ENCODE results near the gene IL22RA1.
A peak's percentile ranks its signal among the peaks of the same experiment; 100 is the strongest.

IL22RA1 gene

DNA sequence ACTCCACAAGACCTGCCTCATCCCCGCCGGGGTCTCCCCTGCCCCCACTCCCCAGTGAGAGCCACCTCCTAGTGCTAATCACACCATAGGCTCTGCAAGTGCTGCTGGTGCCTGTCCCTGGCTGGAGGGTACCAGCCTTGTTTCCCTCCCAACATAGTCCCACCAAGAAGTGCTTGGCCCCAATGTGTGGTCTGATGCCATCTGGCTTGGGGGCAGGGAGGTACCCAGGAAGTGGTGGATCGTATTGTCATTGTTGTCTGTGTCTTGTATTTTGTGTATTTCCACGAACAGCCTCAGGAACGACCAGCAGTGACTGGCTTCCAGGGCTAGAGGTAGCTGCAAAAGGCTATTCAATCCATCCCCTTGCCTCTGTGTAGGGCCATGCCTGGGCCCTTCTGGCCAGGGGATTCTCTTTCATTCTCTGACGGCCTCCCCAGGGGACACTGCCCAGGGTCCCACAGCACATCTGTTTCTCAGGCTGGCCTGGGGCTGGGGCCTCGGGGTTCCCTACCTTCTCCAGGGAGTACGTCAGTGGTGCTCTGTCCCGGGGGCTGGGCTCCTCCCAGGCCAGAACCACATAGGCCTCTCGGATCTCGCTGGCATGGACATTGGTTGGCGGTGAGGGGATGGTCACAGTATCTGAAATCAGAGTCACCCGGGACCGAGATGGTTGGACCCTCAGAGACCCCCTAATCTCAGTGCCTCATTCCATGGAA, 53.8 kb downstream of the IL22RA1 start:
- H3K4me3 ChIP-seq (ENCODE audit: low read length) = no peak overlapping the region
- peak; percentile 47 for DNase-seq (ENCODE audit: low read depth, low spot score)

DNA sequence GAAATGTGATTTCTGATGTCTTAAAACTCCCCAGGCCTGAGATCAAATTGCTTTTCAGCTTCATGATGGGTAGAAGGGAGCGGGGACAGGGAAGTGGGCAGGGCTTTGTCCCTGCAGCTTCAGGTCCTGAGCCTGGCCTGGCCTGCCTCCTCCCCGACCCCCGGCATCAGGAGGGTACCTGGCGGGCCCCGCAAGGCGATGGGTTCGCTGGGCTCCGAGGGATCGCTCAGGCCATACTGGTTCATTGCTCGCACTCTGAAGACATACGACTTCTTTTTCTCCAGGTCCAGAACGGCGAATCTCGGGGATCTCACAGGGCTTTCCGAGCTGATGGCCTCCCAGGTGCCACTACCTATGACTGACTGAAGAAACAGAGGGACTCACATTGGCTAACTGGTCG, 56.5 kb downstream of the IL22RA1 start:
- DNase-seq (ENCODE audit: low read depth, low spot score) = no peak
- no peak overlapping the region for H3K4me3 ChIP-seq (ENCODE audit: low read length)

DNA sequence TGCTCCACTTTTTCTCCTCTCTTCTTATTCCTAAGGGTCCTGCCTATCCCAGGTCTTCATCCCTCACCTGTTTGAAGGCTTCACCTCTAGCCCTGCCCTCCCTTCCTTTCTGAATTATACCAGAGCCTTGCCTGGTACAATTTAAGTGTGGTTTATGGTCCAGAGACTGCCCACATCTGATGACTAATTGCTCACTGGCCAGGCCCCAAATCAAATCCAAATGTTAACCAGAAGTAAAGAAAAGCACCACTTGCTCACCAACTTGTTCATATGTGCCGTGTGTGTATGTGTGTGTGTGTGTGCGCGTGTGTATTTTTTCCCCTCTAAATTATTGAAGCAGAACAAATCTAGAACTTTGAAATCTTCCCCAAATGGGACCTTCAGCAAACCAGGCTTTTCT, 57.4 kb downstream of the IL22RA1 start:
- DNase-seq (ENCODE audit: low read depth, low spot score) = no peak
- H3K4me3 ChIP-seq (ENCODE audit: low read length) = no peak overlapping the region

DNA sequence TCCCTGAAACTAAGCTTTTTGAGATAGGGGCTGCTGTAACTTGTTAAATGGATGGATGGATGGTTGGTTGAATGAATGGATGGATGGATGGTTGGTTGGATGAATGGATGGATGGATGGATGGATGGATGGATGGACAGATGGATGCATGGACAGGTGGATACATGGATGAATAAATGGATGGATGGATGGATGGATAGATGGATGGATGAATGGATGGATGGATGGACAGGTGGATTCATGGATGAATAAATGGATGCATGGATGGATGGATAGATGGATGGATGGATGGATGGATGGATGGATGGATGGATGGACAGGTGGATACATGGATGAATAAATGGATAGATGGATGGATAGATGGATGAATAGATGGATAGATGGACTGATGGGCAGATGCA, 57.9 kb downstream of the IL22RA1 start:
- no peak for DNase-seq (ENCODE audit: low read depth, low spot score)
- no peak overlapping the region for H3K4me3 ChIP-seq (ENCODE audit: low read length)

DNA sequence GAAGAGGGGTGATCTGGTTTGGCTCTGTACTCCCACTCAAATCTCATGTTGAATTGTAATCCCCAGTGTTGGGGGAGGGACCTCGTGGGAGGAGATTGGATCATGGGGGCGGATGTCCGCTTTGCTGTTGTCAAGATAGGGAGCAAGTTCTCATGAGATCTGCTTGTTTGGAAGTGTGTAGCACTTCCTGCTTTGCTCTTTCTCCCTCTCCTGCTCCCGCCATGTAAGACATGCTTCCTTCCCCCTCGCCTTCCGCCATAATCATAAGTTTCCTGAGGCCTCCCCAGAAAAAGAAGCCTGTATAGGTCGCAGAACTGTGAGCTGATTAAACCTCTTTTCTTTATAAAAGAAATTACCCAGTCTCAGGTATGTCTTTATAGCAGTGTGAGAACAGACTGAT, 58.9 kb downstream of the IL22RA1 start:
- no peak for DNase-seq (ENCODE audit: low read depth, low spot score)
- no peak overlapping the region for H3K4me3 ChIP-seq (ENCODE audit: low read length)

DNA sequence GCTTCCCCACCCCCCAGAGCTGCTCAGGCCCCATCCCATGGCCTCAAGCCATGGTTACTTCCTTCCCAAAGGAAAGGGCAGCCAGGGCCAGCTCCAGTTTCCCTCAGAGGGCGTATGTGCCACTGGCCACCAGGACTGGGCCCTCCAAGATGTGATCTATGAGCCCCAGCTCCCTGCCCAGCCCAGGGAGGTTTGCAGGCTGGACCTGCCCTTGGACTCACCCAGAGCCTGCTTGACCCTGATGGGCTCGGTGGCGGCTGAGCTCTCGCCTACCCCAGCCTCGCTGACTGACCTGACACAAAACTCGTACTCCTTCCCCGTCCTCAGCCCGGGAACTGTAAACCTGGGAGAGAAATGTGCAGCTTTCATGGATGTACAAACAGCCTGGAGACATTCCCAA, 60.6 kb downstream of the IL22RA1 start:
- no peak overlapping the region for H3K4me3 ChIP-seq (ENCODE audit: low read length)
- DNase-seq (ENCODE audit: low read depth, low spot score) = no peak

DNA sequence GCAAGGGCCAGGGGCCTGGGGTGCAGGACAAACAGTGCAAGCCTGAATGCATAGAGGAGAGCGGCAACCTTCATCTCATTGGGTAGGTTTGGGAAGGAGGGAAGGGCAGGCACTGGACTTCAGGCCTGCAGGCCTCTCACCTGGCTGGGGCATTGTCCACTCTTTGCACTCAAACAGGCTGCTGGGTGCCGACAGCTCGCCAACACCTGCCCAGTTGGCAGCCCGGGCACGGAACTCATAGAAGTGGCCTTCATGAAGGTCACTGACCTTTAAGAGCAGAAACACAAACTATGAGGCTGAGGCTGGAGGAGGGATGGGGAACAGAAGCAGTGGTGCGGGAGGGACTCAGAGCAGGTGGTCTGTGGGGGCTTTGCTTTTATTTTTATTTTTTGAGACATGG, 61.8 kb downstream of the IL22RA1 start:
- no peak for DNase-seq (ENCODE audit: low read depth, low spot score)
- H3K4me3 ChIP-seq (ENCODE audit: low read length) = no peak overlapping the region

DNA sequence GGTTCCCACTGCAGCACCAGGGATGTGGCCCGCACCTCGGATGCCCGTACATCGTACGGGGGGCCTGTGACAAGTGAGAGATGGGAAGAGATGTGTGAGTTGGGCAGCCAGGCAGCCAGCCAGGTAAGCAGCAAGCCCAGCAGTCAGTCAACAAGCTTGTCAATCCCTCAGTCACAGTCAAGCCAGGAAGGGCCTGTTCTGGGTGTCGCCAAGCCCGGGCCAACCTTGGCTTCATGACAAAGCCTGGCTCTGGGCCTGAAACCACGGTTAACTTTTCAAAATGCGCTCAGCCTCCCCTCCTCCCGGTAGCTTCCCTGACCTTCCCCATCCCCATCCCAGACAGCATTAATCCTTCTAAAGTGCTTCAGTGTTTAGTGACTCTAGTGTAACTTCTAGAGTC, 62.8 kb downstream of the IL22RA1 start:
- H3K4me3 ChIP-seq (ENCODE audit: low read length) = no peak overlapping the region
- DNase-seq (ENCODE audit: low read depth, low spot score) = no peak

DNA sequence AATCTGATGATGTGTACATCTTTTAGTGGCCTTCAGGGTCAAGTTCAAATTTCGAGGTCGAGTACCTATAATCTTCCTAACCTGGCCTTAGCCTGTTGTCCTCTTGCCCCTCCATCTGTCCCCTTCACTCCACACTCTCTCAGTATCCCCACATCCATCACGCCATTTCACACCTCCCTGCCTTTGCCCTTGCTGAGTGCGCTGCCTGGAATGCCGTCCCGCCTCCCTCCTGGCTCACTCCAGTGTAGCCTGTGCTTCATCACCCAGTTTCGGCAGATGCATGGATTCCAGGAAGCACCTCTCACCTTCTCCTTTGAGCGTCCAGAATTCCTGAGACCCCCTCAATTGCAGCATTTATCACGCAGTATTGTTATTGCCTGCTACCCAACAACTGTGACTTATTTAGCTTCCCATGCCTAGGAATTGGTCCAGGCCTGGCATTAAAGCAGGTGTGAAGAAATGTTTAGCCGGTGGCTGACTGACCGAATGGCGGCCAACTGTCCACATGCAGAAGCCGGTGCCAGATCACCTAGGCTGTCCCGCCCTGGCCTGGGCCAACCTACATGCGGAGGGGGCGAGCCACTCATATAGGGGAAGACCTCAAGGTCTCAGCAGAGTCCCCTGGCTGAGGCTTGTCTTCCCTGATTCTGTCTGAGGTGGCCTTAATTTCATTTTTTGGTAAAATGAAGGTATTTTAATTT, 65.5 kb downstream of the IL22RA1 start:
- no peak overlapping the region for H3K4me3 ChIP-seq (ENCODE audit: low read length)
- no peak for DNase-seq (ENCODE audit: low read depth, low spot score)

DNA sequence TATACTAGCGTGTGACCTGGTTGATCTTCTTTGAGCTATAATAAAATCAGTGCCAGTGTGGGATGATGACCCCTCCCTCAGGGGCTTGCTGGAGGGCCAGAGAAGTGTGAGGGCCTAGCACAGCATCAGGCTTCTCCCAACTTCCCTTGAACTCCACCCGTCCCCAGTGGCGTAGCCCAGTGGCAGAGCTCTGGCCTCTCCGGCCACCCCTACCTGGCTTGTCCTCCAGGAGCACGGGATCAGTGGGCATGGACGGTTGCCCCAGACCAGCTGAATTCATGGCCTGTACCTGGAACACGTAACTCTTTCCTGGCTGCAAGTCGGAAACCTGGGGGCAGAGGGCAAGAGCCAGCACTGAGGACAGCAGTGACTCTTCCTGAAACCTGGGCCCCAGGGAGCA, 67.0 kb downstream of the IL22RA1 start:
- no peak for DNase-seq (ENCODE audit: low read depth, low spot score)
- no peak overlapping the region for H3K4me3 ChIP-seq (ENCODE audit: low read length)

DNA sequence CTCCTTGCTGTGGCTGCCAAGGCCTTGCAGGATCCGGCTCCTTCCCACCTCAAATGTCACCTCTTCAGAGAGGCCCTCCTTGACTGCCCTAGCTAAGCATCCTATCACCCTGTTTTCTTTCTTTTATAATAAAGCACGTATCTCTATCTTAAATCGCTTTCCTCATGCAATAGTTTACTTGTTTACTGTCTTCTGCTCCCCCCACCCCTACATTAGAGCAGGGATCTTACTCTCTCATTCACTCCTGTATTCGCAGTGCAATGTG, 67.4 kb downstream of the IL22RA1 start:
- no peak for DNase-seq (ENCODE audit: low read depth, low spot score)

DNA sequence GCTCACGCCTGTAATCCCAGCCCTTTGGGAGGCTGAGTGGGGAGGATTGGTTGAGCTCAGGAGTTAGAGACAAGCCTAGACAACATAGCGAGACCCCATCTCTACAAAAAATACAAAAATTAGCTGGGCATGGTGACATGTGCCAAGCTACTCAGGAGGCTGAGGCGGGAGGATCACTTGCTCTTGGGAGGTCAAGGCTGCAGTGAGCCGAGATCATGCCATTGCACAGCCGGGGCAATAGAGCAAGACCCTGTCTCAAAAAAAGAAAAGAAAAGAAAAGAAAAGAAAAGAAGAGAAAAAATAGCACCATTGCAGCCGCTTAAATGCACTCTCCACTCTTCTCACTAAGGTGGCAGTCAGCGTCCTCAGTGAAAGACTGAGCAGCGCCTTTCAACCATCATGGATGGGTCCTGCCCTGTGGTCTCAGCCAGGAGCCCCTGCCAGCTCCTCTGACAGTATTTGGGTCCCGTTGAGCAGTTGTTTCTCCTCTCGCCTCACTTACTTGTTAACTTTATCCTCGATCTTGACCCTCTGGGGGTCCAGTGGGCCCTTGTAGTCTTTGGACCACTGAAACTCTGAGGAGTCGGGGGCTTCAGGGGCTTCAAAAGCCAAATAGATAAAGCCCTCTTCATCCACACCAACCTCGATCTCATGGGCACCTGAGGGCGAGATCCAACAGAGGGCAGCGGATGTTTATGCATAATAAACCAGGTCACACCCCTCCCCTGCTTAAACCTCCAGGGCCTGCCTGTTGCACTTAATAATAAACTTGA, 67.9 kb downstream of the IL22RA1 start:
- H3K4me3 ChIP-seq (ENCODE audit: low read length) = no peak overlapping the region
- no peak for DNase-seq (ENCODE audit: low read depth, low spot score)

More for the DNA sequence above, 67.4 kb downstream of the IL22RA1 start:
- H3K4me3 ChIP-seq (ENCODE audit: low read length) = no peak overlapping the region

DNA sequence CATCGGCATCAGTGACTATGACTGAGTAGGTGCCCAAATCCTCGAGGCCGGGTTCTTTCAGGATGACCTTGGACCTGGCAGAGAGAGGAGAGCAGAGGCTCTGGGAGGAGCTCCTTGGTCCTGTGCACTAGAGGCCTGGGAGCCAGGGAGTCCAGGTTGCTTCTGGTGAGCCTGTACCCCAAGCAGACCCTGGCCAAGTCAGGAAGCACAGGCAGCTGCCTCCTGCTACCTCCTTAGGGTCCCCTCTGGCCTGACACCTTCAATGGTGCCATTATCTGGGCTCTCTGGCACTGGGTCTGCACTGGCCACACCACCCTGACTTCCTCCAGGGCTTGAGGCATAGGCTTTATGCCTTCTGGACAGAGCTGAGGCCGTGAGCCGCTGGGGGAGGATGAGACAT, 68.7 kb downstream of the IL22RA1 start:
- no peak for DNase-seq (ENCODE audit: low read depth, low spot score)
- H3K4me3 ChIP-seq (ENCODE audit: low read length) = no peak overlapping the region

DNA sequence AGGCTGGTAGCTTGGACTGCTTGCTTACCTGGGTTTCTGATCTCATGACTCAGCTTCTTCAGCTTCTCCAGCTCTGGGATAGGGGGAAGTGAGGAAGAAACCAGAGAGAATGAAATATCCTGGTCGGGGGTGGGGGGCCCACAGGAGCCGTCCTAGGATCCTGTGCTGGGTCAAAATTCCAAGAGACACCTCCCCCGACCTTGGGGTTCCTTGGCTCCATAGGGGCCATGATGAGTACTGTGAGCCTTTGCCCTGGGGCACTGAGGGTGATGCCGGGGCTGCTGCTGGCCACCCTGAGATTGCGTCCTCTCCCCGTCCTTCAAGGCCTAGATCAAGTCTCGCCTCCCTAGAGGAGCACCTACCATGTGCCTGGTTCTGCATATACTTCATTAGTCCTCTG, 71.0 kb downstream of the IL22RA1 start:
- no peak for DNase-seq (ENCODE audit: low read depth, low spot score)
- H3K4me3 ChIP-seq (ENCODE audit: low read length) = no peak overlapping the region

DNA sequence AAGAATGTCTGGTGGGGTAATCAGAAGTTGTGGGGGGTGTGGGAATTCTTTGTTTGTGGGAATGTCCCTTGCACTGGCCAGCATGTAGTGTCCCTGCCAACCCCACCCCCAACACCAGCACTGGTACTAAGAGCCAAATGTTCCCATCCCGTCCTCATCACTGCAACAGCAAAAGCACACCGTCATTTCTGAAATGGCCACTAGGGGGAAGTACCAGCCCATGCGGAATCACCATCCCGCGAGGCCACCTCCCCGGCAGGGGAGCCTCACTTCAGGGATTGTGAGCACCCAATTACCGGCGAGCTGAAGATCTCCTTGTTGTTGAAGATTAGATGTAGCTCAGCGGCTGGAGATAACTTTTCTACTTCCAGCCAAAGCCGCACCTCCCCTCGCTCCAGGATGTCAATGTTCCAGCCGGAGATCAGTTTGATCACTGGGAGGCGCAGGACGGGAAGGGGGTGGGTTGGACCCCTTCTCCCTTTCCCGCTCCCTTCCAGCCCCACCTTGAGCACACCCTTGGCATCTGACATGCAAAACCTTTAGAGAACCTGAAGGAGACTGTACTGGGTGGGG, 72.0 kb downstream of the IL22RA1 start:
- DNase-seq (ENCODE audit: low read depth, low spot score) = peak; percentile 64
- no peak overlapping the region for H3K4me3 ChIP-seq (ENCODE audit: low read length)

DNA sequence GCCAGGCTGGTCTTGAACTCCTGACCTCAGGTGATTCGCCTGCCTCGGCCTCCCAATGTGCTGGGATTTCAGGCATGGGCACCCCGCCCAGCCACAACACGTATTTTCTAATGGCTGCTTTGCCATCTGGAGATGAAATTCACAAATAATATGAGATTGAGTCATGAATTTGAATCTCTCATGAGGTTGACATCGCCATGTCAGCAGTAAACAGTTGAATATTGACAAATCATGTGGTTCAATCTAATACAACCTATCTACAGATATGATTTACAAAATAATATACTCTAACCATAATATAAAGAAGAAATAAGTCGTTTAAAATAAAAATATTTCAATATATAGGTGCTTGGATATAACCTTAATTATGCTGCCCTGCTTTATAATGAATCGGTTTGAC, 73.1 kb downstream of the IL22RA1 start:
- H3K4me3 ChIP-seq (ENCODE audit: low read length) = no peak overlapping the region
- DNase-seq (ENCODE audit: low read depth, low spot score) = no peak

Data from Jurkat, Clone E6-1 (cell line).